MM.1S (cell line): ENCODE measurements around the gene PPP2R5C.

ENCODE experiments used
- EZH2 ChIP-seq: fragments of 300-600 bp; sonication (generic); optimal IDR thresholded peaks from 2 replicates; pipeline ENCODE3; 2017; ENCODE audit warnings: low read depth, mild to moderate bottlenecking, antibody characterized with exemption, low read length, mixed read lengths
- TF ChIP-seq, protein P1 (sequence below): fragments of 300-600 bp; sonication (generic); IDR thresholded peaks from 2 replicates; pipeline ENCODE4 v1.5.1; 2016; ENCODE audit warnings: antibody characterized with exemption, low read length, mixed read lengths

DNA sequence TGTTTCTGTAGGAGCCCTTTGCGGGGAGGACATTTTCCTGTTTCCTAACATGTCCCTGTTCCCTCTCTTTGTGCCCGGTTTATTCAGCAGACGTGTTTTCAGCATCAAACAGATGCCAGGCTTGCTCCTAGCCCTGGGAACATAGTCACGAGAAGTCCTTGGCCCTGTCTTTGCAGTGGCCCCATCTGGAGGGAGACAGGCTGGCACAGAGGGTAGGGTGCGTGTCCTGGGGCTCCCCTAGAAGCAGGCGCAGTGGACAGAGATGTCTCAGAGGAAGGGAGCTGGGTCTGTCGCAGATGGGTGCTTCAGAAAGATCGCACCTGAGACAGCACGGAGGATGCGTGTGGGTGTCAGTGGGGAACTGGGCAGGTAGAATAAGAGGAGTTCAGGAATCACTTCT, 127.9 kb downstream of the PPP2R5C start:
- TF ChIP-seq, protein P1, sequence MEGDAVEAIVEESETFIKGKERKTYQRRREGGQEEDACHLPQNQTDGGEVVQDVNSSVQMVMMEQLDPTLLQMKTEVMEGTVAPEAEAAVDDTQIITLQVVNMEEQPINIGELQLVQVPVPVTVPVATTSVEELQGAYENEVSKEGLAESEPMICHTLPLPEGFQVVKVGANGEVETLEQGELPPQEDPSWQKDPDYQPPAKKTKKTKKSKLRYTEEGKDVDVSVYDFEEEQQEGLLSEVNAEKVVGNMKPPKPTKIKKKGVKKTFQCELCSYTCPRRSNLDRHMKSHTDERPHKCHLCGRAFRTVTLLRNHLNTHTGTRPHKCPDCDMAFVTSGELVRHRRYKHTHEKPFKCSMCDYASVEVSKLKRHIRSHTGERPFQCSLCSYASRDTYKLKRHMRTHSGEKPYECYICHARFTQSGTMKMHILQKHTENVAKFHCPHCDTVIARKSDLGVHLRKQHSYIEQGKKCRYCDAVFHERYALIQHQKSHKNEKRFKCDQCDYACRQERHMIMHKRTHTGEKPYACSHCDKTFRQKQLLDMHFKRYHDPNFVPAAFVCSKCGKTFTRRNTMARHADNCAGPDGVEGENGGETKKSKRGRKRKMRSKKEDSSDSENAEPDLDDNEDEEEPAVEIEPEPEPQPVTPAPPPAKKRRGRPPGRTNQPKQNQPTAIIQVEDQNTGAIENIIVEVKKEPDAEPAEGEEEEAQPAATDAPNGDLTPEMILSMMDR: no peak
- TF ChIP-seq EZH2: no peak
